Esophagus mucosa (tissue), 1 donor: ENCODE data around the gene DELE1. TPM values are rescaled to one million over a fixed set of nuclear protein-coding genes. Genes with fewer than 3 reads are reported as not detected.

ENCODE experiments used
- ATAC-seq: fragments of 200-7000 bp; cut with Tn5 transposase; one replicate; pipeline ENCODE4 v1.9.1; 2020
- total RNA-seq: library from RNA; stranded (reverse); gene quantifications from one replicate; pipeline ENCODE4 v1.2.4, GENCODE V29; 2023
- donor health status: DM: yes; HTN: yes; CAD: no.

DELE1 gene
- total RNA-seq, 1 donor from 2014 or later: 33.5 TPM

GRCh38 chr5:141928051-141928450 is 4.4 kb downstream of the DELE1 start:
- ATAC-seq: no peak

GRCh38 chr5:141929398-141930058 is 5.9 kb downstream of the DELE1 start:
- ATAC-seq: no peak

DNA sequence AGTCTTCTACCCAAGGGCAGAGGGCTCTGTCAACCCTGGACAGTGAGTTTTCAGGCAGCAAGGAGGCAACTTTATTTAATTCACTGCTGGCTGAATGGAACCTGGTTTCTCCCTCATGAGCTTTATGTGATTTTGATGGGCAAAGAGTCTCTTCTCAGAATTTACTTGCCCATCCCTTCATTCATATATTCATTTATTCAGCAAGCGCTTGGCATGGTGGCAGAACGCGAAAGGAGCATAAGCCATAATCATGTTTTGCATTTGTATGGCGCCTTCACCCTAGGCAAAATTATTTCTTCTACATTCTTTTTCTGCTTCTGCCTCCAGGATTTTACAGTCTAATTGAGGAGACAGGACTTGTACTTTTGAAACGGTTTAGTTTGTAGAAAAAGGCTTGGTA is 8.0 kb downstream of the DELE1 start:
- ATAC-seq: no peak

DNA sequence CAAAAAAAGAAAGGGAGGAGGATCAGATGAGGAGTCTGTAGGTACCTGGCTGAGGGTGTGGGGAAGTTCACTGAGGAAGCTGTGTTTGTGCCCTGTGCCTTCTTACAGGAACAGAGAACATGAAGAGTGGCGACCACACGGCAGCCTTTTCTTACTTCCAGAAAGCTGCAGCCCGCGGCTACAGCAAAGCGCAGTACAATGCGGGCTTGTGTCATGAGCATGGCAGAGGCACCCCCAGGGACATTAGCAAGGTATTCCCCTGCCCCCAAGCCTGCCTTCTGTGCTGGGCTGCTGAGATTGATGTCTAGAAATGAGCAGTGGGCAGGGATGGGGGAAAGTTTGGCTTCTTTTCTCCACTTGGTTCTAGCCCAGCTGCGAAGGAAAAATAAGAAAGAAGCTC is 9.5 kb downstream of the DELE1 start:
- no peak for ATAC-seq

- ATAC-seq: no peak
Observed at GRCh38 chr5:141934099-141934844, 10.6 kb downstream of the DELE1 start.

DNA sequence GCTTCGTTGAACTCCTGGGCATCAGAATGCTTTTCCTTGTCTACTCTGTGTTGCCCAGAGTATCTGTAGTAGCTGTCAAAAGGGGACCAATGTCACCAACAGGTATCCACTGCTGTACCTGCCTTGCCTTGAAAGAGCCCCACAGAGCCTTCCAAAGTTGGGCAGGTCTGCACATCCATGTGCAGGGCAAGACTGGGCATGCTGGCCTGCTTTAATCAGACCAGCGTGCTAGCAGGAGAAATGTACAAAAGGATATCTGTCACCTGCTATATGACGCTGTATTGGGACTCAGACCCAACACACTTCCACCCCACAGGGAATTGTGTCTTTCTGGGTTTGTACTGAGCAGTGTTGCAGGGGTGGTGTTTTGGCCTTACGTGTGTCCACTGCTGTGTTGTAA is 11.9 kb downstream of the DELE1 start:
- peak; percentile 95 for ATAC-seq

DNA sequence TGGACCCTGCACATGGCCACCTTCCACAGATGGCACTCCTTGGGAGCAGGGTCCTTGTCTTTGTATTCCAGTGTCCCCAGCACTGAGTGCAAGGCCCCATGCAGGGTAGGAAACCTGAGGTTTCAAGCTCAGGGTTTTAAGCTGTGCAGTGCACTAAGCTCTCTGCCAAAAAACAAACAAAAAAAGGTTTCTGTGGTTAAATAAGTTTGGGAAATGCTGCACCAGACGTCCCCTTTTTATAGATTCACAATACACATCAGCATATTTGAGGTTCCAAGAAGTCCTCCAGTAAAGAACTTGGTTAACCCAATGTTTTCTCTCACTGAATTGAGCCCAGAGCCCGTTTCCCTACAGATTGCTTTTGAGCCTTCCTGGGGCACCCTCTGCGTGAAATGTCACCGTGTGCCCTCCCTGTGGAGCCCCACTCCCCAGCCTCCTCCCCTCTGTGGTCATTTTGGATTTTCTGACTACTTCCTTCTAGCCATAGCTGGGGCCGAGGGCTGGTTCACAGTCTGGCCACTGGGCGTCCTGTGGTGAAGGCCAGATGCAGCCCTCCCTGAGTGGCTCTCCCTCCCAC is 17.1 kb downstream of the DELE1 start:
- ATAC-seq: no peak

DNA sequence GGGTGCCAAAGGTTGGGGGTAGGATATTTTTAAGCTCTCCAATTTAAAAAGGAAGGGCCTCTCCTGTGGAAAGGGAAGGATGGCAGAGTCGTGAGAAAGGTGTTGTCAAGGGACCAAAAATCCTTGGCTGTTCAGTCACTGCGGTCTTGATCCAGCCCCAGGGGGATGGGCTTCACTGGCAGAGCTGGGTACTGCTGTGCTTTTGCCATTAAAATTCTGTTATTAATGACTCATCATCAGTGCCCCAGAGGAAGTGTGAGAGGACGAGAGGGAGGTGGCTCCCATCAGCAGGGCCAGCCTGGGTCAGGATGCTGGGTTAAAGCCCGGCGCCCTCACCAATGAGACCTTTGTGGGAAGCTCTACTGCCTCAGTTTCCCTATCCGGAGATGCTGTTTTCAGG is 17.6 kb downstream of the DELE1 start:
- no peak for ATAC-seq

DNA sequence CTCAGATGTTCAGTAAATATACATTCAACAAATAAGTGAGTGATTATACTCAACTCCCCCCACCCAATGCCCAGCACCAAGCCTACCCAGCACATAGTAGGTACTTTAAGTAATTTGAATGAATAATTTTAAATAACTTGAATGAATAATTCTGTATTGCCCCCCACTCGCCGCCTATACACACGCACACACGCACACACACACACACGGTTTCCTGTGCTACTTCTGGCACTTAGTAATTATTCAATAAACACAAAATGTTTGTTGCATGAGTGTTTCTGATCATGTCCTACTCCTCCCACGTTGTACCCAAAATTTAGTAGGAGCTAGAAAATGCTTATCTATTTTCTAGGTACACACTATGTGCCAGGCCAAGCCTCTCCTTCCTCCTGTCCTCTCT is 18.1 kb downstream of the DELE1 start:
- ATAC-seq: no peak

- no peak for ATAC-seq
Observed at GRCh38 chr5:141942185-141942857, 18.6 kb downstream of the DELE1 start.

- no peak for ATAC-seq
Observed at GRCh38 chr5:141944076-141944475, 20.4 kb downstream of the DELE1 start.

- peak; percentile 42 for ATAC-seq
Observed at GRCh38 chr5:141945511-141946051, 21.9 kb downstream of the DELE1 start.

GRCh38 chr5:141947316-141947715 is 23.6 kb downstream of the DELE1 start:
- no peak for ATAC-seq

GRCh38 chr5:141948812-141949211 is 25.1 kb downstream of the DELE1 start:
- no peak for ATAC-seq

DNA sequence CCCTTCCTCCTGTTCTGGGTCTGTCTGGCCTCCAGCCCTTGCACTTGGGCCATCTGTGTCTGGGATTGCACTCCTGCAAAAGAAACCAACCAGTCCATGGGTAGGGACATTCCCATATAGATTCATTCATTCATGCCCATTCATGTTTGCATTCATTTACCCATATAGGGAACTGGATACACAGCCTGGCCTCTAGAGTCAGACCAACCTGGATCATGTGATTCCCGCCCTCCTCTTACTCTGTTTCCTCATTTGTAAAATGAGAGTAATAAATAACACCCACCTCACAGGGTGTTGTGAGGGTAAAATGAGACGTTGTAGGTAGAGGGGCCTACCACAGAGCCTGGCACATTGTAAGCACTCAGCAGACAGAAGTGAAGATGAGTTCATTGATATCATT is 25.8 kb downstream of the DELE1 start:
- no peak for ATAC-seq

DNA sequence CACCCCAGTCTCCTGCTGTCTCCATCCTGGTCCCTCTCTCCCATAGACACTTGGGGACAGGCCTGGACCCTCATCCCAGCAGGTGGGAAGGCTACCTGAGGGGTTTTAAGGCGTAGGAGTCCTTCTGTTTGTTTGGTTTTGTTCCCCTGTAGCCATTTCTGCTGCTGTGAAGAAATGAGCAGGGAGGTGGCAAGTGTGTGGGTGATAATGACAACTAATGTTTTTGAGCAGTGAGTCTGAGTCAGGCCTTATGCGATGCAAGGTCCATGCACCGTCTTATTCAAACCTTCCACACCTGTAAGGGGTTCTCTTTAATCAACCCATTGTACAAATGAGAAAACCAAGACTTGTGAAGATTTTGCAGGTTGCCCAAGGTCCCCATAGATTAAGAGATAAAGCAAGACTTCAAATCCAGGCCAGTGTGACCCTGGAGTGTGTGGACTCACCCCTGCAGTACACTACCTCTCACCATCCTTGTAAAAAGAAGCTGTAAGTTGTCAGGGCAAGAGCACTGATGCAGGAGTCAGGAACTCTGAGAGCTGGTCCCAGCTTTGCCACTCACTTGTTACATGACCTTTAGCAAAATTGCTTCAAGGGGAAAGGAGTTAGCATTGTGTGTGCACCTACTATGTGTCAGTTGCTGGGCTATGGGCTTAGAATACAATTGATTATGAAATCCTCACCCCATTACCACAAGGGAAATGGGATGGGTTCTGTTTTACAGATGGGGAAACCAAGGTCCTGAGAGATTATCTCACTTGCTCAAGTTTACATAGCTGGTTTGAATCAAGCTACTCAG is 26.7 kb downstream of the DELE1 start:
- ATAC-seq: no peak

GRCh38 chr5:141951332-141951781 is 27.7 kb downstream of the DELE1 start:
- no peak for ATAC-seq

DNA sequence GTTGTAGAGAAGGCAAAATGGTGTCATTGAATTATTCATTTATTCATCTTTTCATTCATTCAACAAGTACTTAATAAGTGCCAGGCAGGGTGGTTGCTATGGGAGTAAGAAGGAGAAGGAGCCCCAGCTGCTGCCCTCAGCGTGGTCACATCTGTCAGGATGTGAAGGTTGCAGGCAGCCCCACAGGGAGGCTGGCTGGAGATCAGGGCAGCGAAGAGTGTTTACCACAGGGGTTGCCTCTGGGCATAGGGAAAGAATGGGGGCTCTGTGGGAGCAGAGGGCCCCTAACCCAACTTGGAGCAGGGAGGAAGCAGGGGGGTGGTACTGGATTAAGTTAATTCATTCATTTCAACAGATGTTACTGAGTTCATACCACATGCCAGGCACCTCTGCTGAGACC is 28.3 kb downstream of the DELE1 start:
- ATAC-seq: no peak

DNA sequence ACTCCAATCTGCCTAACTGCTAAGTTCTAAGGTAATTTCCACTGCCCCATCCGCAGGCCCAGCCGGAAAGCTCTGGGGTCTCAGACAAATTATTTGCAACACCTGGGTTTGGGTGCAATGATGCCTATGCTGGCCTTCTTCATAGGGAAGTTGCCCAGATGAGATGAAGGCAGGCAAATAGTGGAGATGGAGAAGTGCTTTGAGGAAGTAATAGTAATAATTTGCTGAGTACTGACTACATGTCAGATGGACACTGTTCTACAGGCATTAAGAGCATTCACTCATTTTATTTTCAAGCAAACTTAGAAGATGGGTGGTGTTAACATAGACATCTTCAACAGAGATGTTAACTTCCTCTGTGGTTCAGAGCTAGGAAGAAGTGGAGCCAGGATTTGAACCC is 30.5 kb downstream of the DELE1 start:
- no peak for ATAC-seq

- ATAC-seq: no peak
Observed at GRCh38 chr5:141957367-141957996, 33.8 kb downstream of the DELE1 start.

- peak; percentile 26 for ATAC-seq
Observed at GRCh38 chr5:141958113-141958512, 34.4 kb downstream of the DELE1 start, which contains the start of gene PCDH12. TSS of gene PCDH12 (minus strand) at chr5:141958202. CDS start at chr5:141957851, 351 bp downstream.
